GM19193 (cell line): Measurements from ENCODE around the gene CACNA1C.

Experiments used
- POLR2A ChIP-seq: IDR thresholded peaks from 4 replicates; pipeline ENCODE4 v1.6.1; 2011; ENCODE audit not compliant: insufficient read depth, insufficient read length; ENCODE audit errors: extremely low read depth

Gene CACNA1C

GRCh38 chr12:2373307-2373706 is 320.5 kb downstream of the CACNA1C start:
- no peak for TF ChIP-seq POLR2A

GRCh38 chr12:2374092-2374906 is 321.5 kb downstream of the CACNA1C start:
- no peak for TF ChIP-seq POLR2A

GRCh38 chr12:2375871-2376270 is 323.1 kb downstream of the CACNA1C start:
- TF ChIP-seq POLR2A: no peak

GRCh38 chr12:2376908-2377657 is 324.3 kb downstream of the CACNA1C start:
- TF ChIP-seq POLR2A: no peak

- no peak for TF ChIP-seq POLR2A
Observed at GRCh38 chr12:2378835-2379330, 326.1 kb downstream of the CACNA1C start.

- no peak for TF ChIP-seq POLR2A
Observed at GRCh38 chr12:2380946-2381345, 328.2 kb downstream of the CACNA1C start.

GRCh38 chr12:2382370-2383155 is 329.8 kb downstream of the CACNA1C start:
- TF ChIP-seq POLR2A: no peak

GRCh38 chr12:2383325-2384028 is 330.7 kb downstream of the CACNA1C start:
- no peak for TF ChIP-seq POLR2A

GRCh38 chr12:2384029-2384386 is 331.2 kb downstream of the CACNA1C start:
- TF ChIP-seq POLR2A: no peak

- TF ChIP-seq POLR2A: no peak
Observed at GRCh38 chr12:2384533-2385351, 332.0 kb downstream of the CACNA1C start.

GRCh38 chr12:2385529-2385928 is 332.7 kb downstream of the CACNA1C start:
- no peak for TF ChIP-seq POLR2A

- TF ChIP-seq POLR2A: no peak
Observed at GRCh38 chr12:2386566-2386965, 333.8 kb downstream of the CACNA1C start.

GRCh38 chr12:2387103-2387834 is 334.5 kb downstream of the CACNA1C start:
- TF ChIP-seq POLR2A: no peak
